HG02759 (cell line): ENCODE measurements around the gene MIB1.
"Not testable (repeated sequence)": the region's sequence is repeated elsewhere in the genome, so short reads cannot be mapped to it uniquely, and the experiment has no call there.

Experiments
- ATAC-seq: cut with Tn5 transposase; IDR thresholded peaks from one replicate; pipeline ENCODE4 v1.9.1; 2021; ENCODE audit warnings: mild to moderate bottlenecking, moderate library complexity; ENCODE audit not compliant: unreplicated experiment

The MIB1 gene

GRCh38 chr18:21740538-21741311 is at the start of gene MIB1:
MIB1 (plus strand) TSS chr18:21740792; CDS start chr18:21741584, 792 bp downstream.
- peak; percentile 96 for ATAC-seq

- ATAC-seq, result no peak
These were observed 47.3 kb upstream of the MIB1 start for GRCh38 chr18:21693322-21693721.

- no peak for ATAC-seq
These were observed 40.0 kb upstream of the MIB1 start for GRCh38 chr18:21700528-21701075.

- ATAC-seq, result no peak
These were observed 39.0 kb upstream of the MIB1 start for GRCh38 chr18:21701621-21702020.

GRCh38 chr18:21702602-21703001 is 38.0 kb upstream of the MIB1 start:
- ATAC-seq, result no peak

GRCh38 chr18:21703241-21703820 is 37.3 kb upstream of the MIB1 start:
- ATAC-seq, result no peak

- peak; percentile 96 for ATAC-seq
These were observed 35.8 kb upstream of the MIB1 start, which contains the start of gene ABHD3 for GRCh38 chr18:21704603-21705364. ABHD3 (minus strand) TSS chr18:21704774; CDS start chr18:21704665, 109 bp downstream.

GRCh38 chr18:21706386-21706865 is 34.2 kb upstream of the MIB1 start:
- ATAC-seq, result no peak

GRCh38 chr18:21707130-21707529 is 33.5 kb upstream of the MIB1 start:
- not testable (repeated sequence) for ATAC-seq

GRCh38 chr18:21714474-21714873 is 26.1 kb upstream of the MIB1 start:
- ATAC-seq, result no peak

GRCh38 chr18:21722687-21723086 is 17.9 kb upstream of the MIB1 start:
- ATAC-seq, result no peak

- ATAC-seq, result no peak
These were observed 15.4 kb upstream of the MIB1 start for GRCh38 chr18:21725201-21725600.

- ATAC-seq, result no peak
These were observed 12.9 kb upstream of the MIB1 start for GRCh38 chr18:21727702-21728101.

GRCh38 chr18:21733011-21733410 is 7.6 kb upstream of the MIB1 start:
- no peak for ATAC-seq

- ATAC-seq, result no peak
These were observed 5.1 kb upstream of the MIB1 start for GRCh38 chr18:21735452-21736015.

- ATAC-seq, result not testable (repeated sequence)
These were observed 3.7 kb upstream of the MIB1 start for GRCh38 chr18:21736926-21737325.

- ATAC-seq, result peak; percentile 10
These were observed 721 bp upstream of the MIB1 start for GRCh38 chr18:21739604-21740537.

GRCh38 chr18:21741312-21741561 is 645 bp downstream of the MIB1 start:
- no peak for ATAC-seq

- ATAC-seq, result peak; percentile 18
These were observed 1.1 kb downstream of the MIB1 start for GRCh38 chr18:21741562-21742314.
